OCI-LY7 (cell line): ENCODE measurements around the gene CHD9.

Experiments
- CTCF ChIP-seq: fragments of 200-600 bp; sonication (generic); conservative IDR thresholded peaks from 2 replicates; pipeline ENCODE4 v1.5.1; 2014; ENCODE audit warnings: mild to moderate bottlenecking, antibody characterized with exemption, low read length, moderate library complexity, mixed read lengths
- EZH2phosphoT487 ChIP-seq: fragments of 200-600 bp; sonication (generic); IDR thresholded peaks from 2 replicates; pipeline ENCODE4 v1.6.1; 2018; ENCODE audit warnings: low read depth, borderline replicate concordance, mild to moderate bottlenecking, mixed run types, antibody characterized with exemption, low read length, moderate library complexity, mixed read lengths

GRCh38 chr16:53156516-53156915 is 101.7 kb downstream of the CHD9 start:
- TF ChIP-seq CTCF: no peak
- no peak for TF ChIP-seq EZH2phosphoT487
